HepG2 (cell line): ENCODE data around the gene OPN1SW. TPM values are rescaled to one million over a fixed set of nuclear protein-coding genes. Genes with fewer than 3 reads are reported as not detected.

ENCODE experiments used
- AGO2 ChIP-seq: fragments of 200-400 bp; formaldehyde crosslinking; optimal IDR thresholded peaks from 2 replicates; pipeline ENCODE3; 2017; ENCODE audit warnings: mild to moderate bottlenecking, low read depth, low read length, moderate library complexity
- ETV5 ChIP-seq: IDR thresholded peaks from 2 replicates; pipeline ENCODE4 v1.6.1; 2018; ENCODE audit warnings: missing biosample characterization, missing genetic modification reagents, inconsistent platforms, borderline replicate concordance
- EZH2 ChIP-seq: conservative IDR thresholded peaks from 2 replicates; pipeline ENCODE4 v1.6.1; 2012; ENCODE audit warnings: mild to moderate bottlenecking, low read depth, low read length, moderate library complexity
- ISX ChIP-seq: sonication (generic); formaldehyde crosslinking; conservative IDR thresholded peaks from 2 replicates; pipeline ENCODE4 v1.5.0; 2020; ENCODE audit warnings: missing genetic modification reagents
- KMT2A ChIP-seq: sonication (generic); formaldehyde crosslinking; IDR thresholded peaks from 2 replicates; pipeline ENCODE4 v1.4.0; 2020; ENCODE audit warnings: missing genetic modification reagents
- POLR2A ChIP-seq, 2 experiments: IDR thresholded peaks; 2 replicates each; pipeline ENCODE4 v1.6.1; 2011; ENCODE audit warnings: low read depth in 2 of 2, low read length in 2 of 2, mild to moderate bottlenecking in 1 of 2, moderate library complexity in 1 of 2; ENCODE audit not compliant: insufficient read depth in 1 of 2
- RNF2 ChIP-seq: fragments of 450-650 bp; conservative IDR thresholded peaks from 2 replicates; pipeline ENCODE4 v1.6.1; 2016; ENCODE audit warnings: low read depth
- SP5 ChIP-seq: IDR thresholded peaks from 2 replicates; pipeline ENCODE4 v1.6.1; 2016; ENCODE audit warnings: low read depth, borderline replicate concordance
- ZNF143 ChIP-seq: sonication (generic); formaldehyde crosslinking; IDR thresholded peaks from 2 replicates; pipeline ENCODE4 v1.4.0; 2020; ENCODE audit warnings: missing genetic modification reagents
- ZNF232 ChIP-seq: sonication (generic); formaldehyde crosslinking; IDR thresholded peaks from 2 replicates; pipeline ENCODE4 v1.4.0; 2020; ENCODE audit warnings: missing genetic modification reagents, borderline replicate concordance
- ZNF331 ChIP-seq: sonication (generic); formaldehyde crosslinking; IDR thresholded peaks from 2 replicates; pipeline ENCODE4 v1.4.0; 2020; ENCODE audit warnings: missing genetic modification reagents
- ZNF577 ChIP-seq: sonication (generic); formaldehyde crosslinking; IDR thresholded peaks from 2 replicates; pipeline ENCODE4 v1.4.0; 2020; ENCODE audit warnings: mild to moderate bottlenecking, low read depth, missing genetic modification reagents, borderline replicate concordance
- ZNF709 ChIP-seq: sonication (generic); formaldehyde crosslinking; IDR thresholded peaks from 2 replicates; pipeline ENCODE4 v1.5.0; 2020; ENCODE audit warnings: mild to moderate bottlenecking, missing genetic modification reagents
- ZNF773 ChIP-seq: sonication (generic); formaldehyde crosslinking; IDR thresholded peaks from 2 replicates; pipeline ENCODE4 v1.4.0; 2020; ENCODE audit warnings: missing genetic modification reagents, borderline replicate concordance
- ZNF790 ChIP-seq: sonication (generic); formaldehyde crosslinking; IDR thresholded peaks from 2 replicates; pipeline ENCODE4 v1.8.0; 2022; ENCODE audit warnings: missing genetic modification reagents, mild to moderate bottlenecking, borderline replicate concordance
- ZNF878 ChIP-seq: sonication (generic); formaldehyde crosslinking; IDR thresholded peaks from 2 replicates; pipeline ENCODE4 v1.8.1; 2023; ENCODE audit warnings: mild to moderate bottlenecking, missing genetic modification reagents, moderate library complexity
- polyA plus RNA-seq, 8 experiments: library from polyadenylated mRNA; depleted of rRNA in 3 of 8; stranded (reverse) in 7 of 8; unstranded in 1 of 8; fragments of >200 nt; fragmentation: Illumina TruSeq in 4 of 8; extraction: Trizol in 4 of 8; gene quantifications; 2 replicates each; pipeline versions ENCODE4 v1.2.1 to v1.2.3, GENCODE V29; 2011 to 2016; ENCODE audit warnings: low read depth in 4 of 8, missing spikeins in 1 of 8, mixed read lengths in 1 of 8; ENCODE audit not compliant: insufficient read depth in 1 of 8
- total RNA-seq, 5 experiments: library from RNA; depleted of rRNA; stranded (reverse); fragments of >200 nt; fragmentation: Illumina TruSeq; extraction: Trizol; gene quantifications; 2 replicates each; pipeline ENCODE4 v1.2.3, GENCODE V29; 2016; ENCODE audit warnings: low read depth in 1 of 5
- TF ChIP-seq, protein P1 (sequence below): sonication (generic); formaldehyde crosslinking; IDR thresholded peaks from 2 replicates; pipeline ENCODE4 v1.5.0; 2020; ENCODE audit warnings: missing genetic modification reagents, mild to moderate bottlenecking, borderline replicate concordance
- TF ChIP-seq, protein P2 (sequence below): sonication (generic); formaldehyde crosslinking; IDR thresholded peaks from 2 replicates; pipeline ENCODE4 v1.8.0; 2022; ENCODE audit warnings: low read depth, missing genetic modification reagents
- TF ChIP-seq, protein P3 (sequence below): IDR thresholded peaks from 2 replicates; pipeline ENCODE4 v1.6.1; 2016; ENCODE audit warnings: missing genetic modification reagents, missing compliant biosample characterization
- TF ChIP-seq, protein P4 (sequence below): fragments of 450-650 bp; IDR thresholded peaks from 2 replicates; pipeline ENCODE4 v1.6.1; 2016

Gene OPN1SW
- total and polyA plus RNA-seq, 2 of the 13 experiments (the other 11 are each of a cell fraction or from before 2014, with no cell fraction given) = not detected

DNA sequence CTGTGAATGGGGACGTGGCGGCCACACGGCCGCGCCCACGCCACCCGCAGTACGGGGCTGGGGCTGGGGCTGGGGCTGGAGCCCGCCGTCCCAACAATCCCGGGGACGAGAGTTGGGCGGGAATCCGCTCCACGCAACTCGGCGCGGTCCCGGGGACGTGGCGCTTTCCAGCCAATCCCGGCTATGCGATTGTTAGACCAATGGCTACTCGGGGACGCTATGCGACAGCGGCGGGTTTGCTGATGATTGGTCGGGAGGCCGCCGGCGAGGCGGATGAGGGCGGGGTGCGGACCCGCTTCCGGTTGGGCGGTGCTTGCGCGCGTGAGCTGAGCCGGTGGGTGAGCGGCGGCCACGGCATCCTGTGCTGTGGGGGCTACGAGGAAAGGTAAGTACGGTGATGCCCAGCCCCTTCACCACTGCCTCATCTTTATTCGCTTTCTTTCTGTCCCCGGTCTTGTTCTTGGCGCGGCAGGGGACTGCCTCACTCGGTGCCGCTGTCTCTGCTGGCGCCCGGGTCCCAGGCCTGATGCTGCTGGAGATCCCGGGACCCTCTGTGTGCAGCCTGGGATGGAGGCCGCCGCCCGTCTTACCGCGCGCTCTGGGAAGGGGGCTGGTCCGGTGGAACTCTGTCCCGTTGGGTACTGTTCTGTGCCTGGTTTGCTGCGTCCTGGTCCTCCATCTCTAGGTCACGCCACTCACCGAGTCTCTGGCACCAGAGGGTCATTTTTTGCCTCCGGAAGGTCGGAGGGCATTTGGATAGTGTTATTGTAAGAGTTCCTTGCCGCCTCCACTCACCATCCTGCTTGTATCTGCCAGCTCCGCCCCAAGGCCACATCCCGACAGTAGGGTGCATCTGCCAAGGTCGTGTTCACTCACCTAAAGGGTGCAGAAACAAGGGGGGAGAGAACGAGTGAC, 36.3 kb downstream of the OPN1SW start, which contains the start of gene CALU (continued):
- TF ChIP-seq SP5 (peak; percentile 65), ZNF709 (CRISPR knock-in tag) (peak; percentile 63; the same call in 1 of the 2 replicates), ZNF790 (0 out of 2 replicates have a peak, but pooled peaks have one; percentile 46), ZNF577 (CRISPR knock-in tag) (no peak), ETV5 (CRISPR knock-in tag) (peak; percentile 93), KMT2A (CRISPR knock-in tag) (peak; percentile 70), ZNF773 (CRISPR knock-in tag) (0 out of 2 replicates have a peak, but pooled peaks have one; percentile 59), ISX (CRISPR knock-in tag) (0 out of 2 replicates have a peak, but pooled peaks have one; percentile 10), ZNF232 (CRISPR knock-in tag) (peak; percentile 65; the same call in 1 of the 2 replicates), ZNF331 (CRISPR knock-in tag) (peak; percentile 47; the same call in 1 of the 2 replicates), AGO2 (peak; percentile 81), POLR2A (IDR thresholded peaks at IDR 0.05; ENCODE audit: insufficient read depth in 1 of 2, low read depth in 2 of 2, low read length in 2 of 2) (peak; percentile 95 to 97), EZH2 (no peak), RNF2 (0 out of 2 replicates have a peak, but pooled peaks have one; percentile 68), ZNF878 (CRISPR knock-in tag) (peak; percentile 52; the same call in 1 of the 2 replicates), ZNF143 (CRISPR knock-in tag) (peak; percentile 37; the same call in 1 of the 2 replicates)
- TF ChIP-seq, protein P1, sequence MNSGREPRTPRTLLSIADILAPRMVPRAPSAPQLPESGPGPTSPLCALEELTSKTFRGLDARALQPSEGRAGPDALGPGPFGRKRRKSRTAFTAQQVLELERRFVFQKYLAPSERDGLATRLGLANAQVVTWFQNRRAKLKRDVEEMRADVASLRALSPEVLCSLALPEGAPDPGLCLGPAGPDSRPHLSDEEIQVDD (CRISPR knock-in tag) = peak; percentile 34; the same call in 1 of the 2 replicates
- TF ChIP-seq, protein P2, sequence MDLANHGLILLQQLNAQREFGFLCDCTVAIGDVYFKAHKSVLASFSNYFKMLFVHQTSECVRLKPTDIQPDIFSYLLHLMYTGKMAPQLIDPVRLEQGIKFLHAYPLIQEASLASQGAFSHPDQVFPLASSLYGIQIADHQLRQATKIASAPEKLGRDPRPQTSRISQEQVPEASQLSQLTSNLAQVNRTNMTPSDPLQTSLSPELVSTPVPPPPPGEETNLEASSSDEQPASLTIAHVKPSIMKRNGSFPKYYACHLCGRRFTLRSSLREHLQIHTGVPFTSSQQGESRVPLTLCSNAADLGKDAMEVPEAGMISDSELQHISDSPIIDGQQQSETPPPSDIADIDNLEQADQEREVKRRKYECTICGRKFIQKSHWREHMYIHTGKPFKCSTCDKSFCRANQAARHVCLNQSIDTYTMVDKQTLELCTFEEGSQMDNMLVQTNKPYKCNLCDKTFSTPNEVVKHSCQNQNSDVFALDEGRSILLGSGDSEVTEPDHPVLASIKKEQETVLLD (CRISPR knock-in tag) = 0 out of 2 replicates have a peak, but pooled peaks have one; percentile 29
- TF ChIP-seq, protein P3, sequence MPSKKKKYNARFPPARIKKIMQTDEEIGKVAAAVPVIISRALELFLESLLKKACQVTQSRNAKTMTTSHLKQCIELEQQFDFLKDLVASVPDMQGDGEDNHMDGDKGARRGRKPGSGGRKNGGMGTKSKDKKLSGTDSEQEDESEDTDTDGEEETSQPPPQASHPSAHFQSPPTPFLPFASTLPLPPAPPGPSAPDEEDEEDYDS (CRISPR knock-in tag) = no peak; the same call in 1 of the 2 replicates
- TF ChIP-seq, protein P4, sequence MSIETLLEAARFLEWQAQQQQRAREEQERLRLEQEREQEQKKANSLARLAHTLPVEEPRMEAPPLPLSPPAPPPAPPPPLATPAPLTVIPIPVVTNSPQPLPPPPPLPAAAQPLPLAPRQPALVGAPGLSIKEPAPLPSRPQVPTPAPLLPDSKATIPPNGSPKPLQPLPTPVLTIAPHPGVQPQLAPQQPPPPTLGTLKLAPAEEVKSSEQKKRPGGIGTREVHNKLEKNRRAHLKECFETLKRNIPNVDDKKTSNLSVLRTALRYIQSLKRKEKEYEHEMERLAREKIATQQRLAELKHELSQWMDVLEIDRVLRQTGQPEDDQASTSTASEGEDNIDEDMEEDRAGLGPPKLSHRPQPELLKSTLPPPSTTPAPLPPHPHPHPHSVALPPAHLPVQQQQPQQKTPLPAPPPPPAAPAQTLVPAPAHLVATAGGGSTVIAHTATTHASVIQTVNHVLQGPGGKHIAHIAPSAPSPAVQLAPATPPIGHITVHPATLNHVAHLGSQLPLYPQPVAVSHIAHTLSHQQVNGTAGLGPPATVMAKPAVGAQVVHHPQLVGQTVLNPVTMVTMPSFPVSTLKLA = peak; percentile 26; the same call in 1 of the 2 replicates
